Astrocyte of the spinal cord (primary cell): Measurements from ENCODE around the gene FHL5.
A peak's percentile ranks its signal among the peaks of the same experiment; 100 is the strongest.
"Not testable (repeated sequence)": the region's sequence is repeated elsewhere in the genome, so short reads cannot be mapped to it uniquely, and the experiment has no call there.

Source experiments
- DNase-seq: peaks from one replicate; pipeline ENCODE4 v3.0.0; 2011; ENCODE audit warnings: low read depth, low spot score
- H3K4me3 ChIP-seq: 2 replicates; pipeline ENCODE4 v1.5.1; 2011; ENCODE audit warnings: low read depth, mild to moderate bottlenecking, low read length, moderate library complexity
- CTCF ChIP-seq: IDR thresholded peaks from 2 replicates; pipeline ENCODE4 v1.5.1; 2012; ENCODE audit warnings: low read depth, mild to moderate bottlenecking, low read length, inconsistent platforms
- in situ Hi-C: cut with HindIII; loops from 2 replicates; pipeline ENCODE4 v1.10.0; 2017; ENCODE audit warnings: low sequenced_read_pairs

The FHL5 gene

GRCh38 chr6:96621983-96622382 lies 59.1 kb downstream of the FHL5 start:
- no peak overlapping the region for H3K4me3 ChIP-seq
- no peak for TF ChIP-seq CTCF
- no peak for DNase-seq
- in situ Hi-C loops = no loop called here

- no peak overlapping the region for H3K4me3 ChIP-seq
- in situ Hi-C loops = no loop called here
- no peak for TF ChIP-seq CTCF
- no peak for DNase-seq
These were observed 62.0 kb downstream of the FHL5 start for GRCh38 chr6:96624957-96625356.

- peak; percentile 36 for DNase-seq
- TF ChIP-seq CTCF = peak; percentile 31
- in situ Hi-C loops = no loop called here
- no peak overlapping the region for H3K4me3 ChIP-seq
These were observed 63.9 kb downstream of the FHL5 start for GRCh38 chr6:96626759-96627364.

GRCh38 chr6:96631248-96631647 lies 68.3 kb downstream of the FHL5 start:
- no peak for TF ChIP-seq CTCF
- in situ Hi-C loops = no loop called here
- DNase-seq = no peak
- no peak overlapping the region for H3K4me3 ChIP-seq

GRCh38 chr6:96637979-96638378 lies 75.1 kb downstream of the FHL5 start:
- in situ Hi-C loops, DNase-seq, H3K4me3 ChIP-seq: not testable (repeated sequence)

GRCh38 chr6:96645106-96645505 lies 82.2 kb downstream of the FHL5 start:
- in situ Hi-C loops = no loop called here
- DNase-seq = no peak
- no peak for TF ChIP-seq CTCF

GRCh38 chr6:96649926-96650325 lies 87.0 kb downstream of the FHL5 start:
- no peak overlapping the region for H3K4me3 ChIP-seq
- in situ Hi-C loops = no loop called here
- DNase-seq = no peak
- no peak for TF ChIP-seq CTCF

More at GRCh38 chr6:96645106-96645505, 82.2 kb downstream of the FHL5 start:
- H3K4me3 ChIP-seq = no peak overlapping the region
